SK-N-SH (cell line): ENCODE measurements around the gene BCHE. TPM values are rescaled to one million over a fixed set of nuclear protein-coding genes. Genes with fewer than 3 reads are reported as not detected.

Experiments used
- CTCF ChIA-PET: fragments of 300-600, 350-600 bp; formaldehyde crosslinking; extraction: SDS; loops from one replicate; lab custom pipeline; 2021; lab: Yijun Ruan, JAX
- POLR2A ChIA-PET: fragments of 350-600 bp; sonication (Branson Sonifier 250); formaldehyde crosslinking; extraction: SDS; loops from one replicate; lab custom pipeline; 2020; ENCODE audit warnings: antibody characterized with exemption, inconsistent platforms; lab: Yijun Ruan, JAX
- DNase-seq: peaks from one replicate; pipeline ENCODE4 v3.0.0; 2012
- H2AFZ ChIP-seq: fragments of 200-600 bp; sonication (generic); 2 replicates; pipeline ENCODE4 v1.8.1; 2016; ENCODE audit warnings: antibody characterized with exemption, mild to moderate bottlenecking, low read depth
- H3F3A ChIP-seq: fragments of 200-600 bp; sonication (generic); replicated peaks from 2 replicates; pipeline ENCODE3; 2016; ENCODE audit warnings: antibody characterized with exemption, mild to moderate bottlenecking; ENCODE audit not compliant: insufficient read depth
- H3K27ac ChIP-seq, 2 experiments: fragments of 200-500 bp in 1 of 2; fragments of 200-600 bp in 1 of 2; sonication (Bioruptor generic) in 1 of 2; sonication (generic), shearing (Covaris generic) in 1 of 2; 2 replicates each; pipeline versions ENCODE4 v1.5.1 to v1.6.1; 2014 to 2016; ENCODE audit warnings: low read depth in 2 of 2, inconsistent platforms in 1 of 2, low read length in 1 of 2, mild to moderate bottlenecking in 1 of 2, mixed read lengths in 1 of 2
- H3K27me3 ChIP-seq: fragments of 200-600 bp; sonication (generic), shearing (Covaris generic); 2 replicates; pipeline ENCODE4 v1.6.1; 2016; ENCODE audit warnings: mixed run types; ENCODE audit not compliant: insufficient read depth
- H3K36me3 ChIP-seq, 2 experiments: fragments of 200-500 bp in 1 of 2; fragments of 200-600 bp in 1 of 2; sonication (Bioruptor generic) in 1 of 2; sonication (generic) in 1 of 2; replicated peaks in 1 of 2; 2 replicates each; pipeline versions ENCODE3 to v1.5.1; 2014 to 2016; ENCODE audit warnings: low read length in 1 of 2, mild to moderate bottlenecking in 1 of 2; ENCODE audit not compliant: insufficient read depth in 2 of 2, control insufficient read depth in 1 of 2
- H3K4me1 ChIP-seq, 2 experiments: fragments of 200-500 bp in 1 of 2; fragments of 200-600 bp in 1 of 2; sonication (Bioruptor generic) in 1 of 2; sonication (generic), shearing (Covaris generic) in 1 of 2; 2 replicates each; pipeline versions ENCODE4 v1.5.1 to v1.6.1; 2014 to 2016; ENCODE audit warnings: low read depth in 1 of 2, low read length in 1 of 2, mixed run types in 1 of 2; ENCODE audit not compliant: insufficient read depth in 2 of 2, control insufficient read depth in 1 of 2
- H3K4me2 ChIP-seq: fragments of 200-600 bp; sonication (generic), shearing (Covaris generic); 2 replicates; pipeline ENCODE4 v1.6.1; 2017; ENCODE audit warnings: mixed run types
- H3K4me3 ChIP-seq, 2 experiments: fragments of 200-500 bp in 1 of 2; fragments of 200-600 bp in 1 of 2; sonication (Bioruptor generic) in 1 of 2; sonication (generic), shearing (Covaris generic) in 1 of 2; 2 replicates each; pipeline versions ENCODE4 v1.5.1 to v1.8.1; 2014 to 2016; ENCODE audit warnings: low read depth in 2 of 2, inconsistent platforms in 1 of 2, low read length in 1 of 2, mild to moderate bottlenecking in 1 of 2, mixed read lengths in 1 of 2, moderate library complexity in 1 of 2
- H3K79me2 ChIP-seq: fragments of 200-600 bp; sonication (generic); 2 replicates; pipeline ENCODE4 v1.8.1; 2017; ENCODE audit warnings: mild to moderate bottlenecking; ENCODE audit not compliant: insufficient read depth
- H3K9ac ChIP-seq: fragments of 200-600 bp; sonication (generic); 2 replicates; pipeline ENCODE4 v1.6.1; 2017; ENCODE audit warnings: mixed run types
- H3K9me2 ChIP-seq: fragments of 200-600 bp; sonication (generic); 2 replicates; pipeline ENCODE4 v1.6.1; 2017; ENCODE audit warnings: mixed run types
- H3K9me3 ChIP-seq: fragments of 200-600 bp; sonication (generic); 2 replicates; pipeline ENCODE4 v1.6.1; 2017; ENCODE audit warnings: mixed run types, mild to moderate bottlenecking, moderate library complexity
- H4K20me1 ChIP-seq: fragments of 200-600 bp; sonication (generic); 2 replicates; pipeline ENCODE4 v1.6.1; 2017; ENCODE audit warnings: mild to moderate bottlenecking, mixed run types; ENCODE audit not compliant: insufficient read depth
- CHD2 ChIP-seq: fragments of 150-350 bp; IDR thresholded peaks from 2 replicates; pipeline ENCODE4 v1.6.1; 2018; ENCODE audit warnings: low read length; ENCODE audit not compliant: partially characterized antibody
- CTCF ChIP-seq: fragments of 200-600 bp; sonication (generic); IDR thresholded peaks from 2 replicates; pipeline ENCODE4 v1.6.1; 2017; ENCODE audit warnings: antibody characterized with exemption, mild to moderate bottlenecking, moderate library complexity
- ELF1 ChIP-seq: IDR thresholded peaks from 2 replicates; pipeline ENCODE4 v1.4.0; 2012
- EZH2phosphoT487 ChIP-seq: fragments of 200-600 bp; sonication (generic); IDR thresholded peaks from 2 replicates; pipeline ENCODE4 v1.6.1; 2017; ENCODE audit warnings: low read depth, mixed run types, mild to moderate bottlenecking, antibody characterized with exemption, moderate library complexity, borderline replicate concordance
- FOSL2 ChIP-seq: IDR thresholded peaks from 2 replicates; pipeline ENCODE4 v1.4.0; 2012; ENCODE audit warnings: low read depth, mild to moderate bottlenecking, moderate library complexity, borderline replicate concordance
- FOXM1 ChIP-seq: IDR thresholded peaks from 2 replicates; pipeline ENCODE4 v1.4.0; 2012; ENCODE audit warnings: low read depth, mild to moderate bottlenecking
- GABPA ChIP-seq: IDR thresholded peaks from 2 replicates; pipeline ENCODE4 v1.4.0; 2012; ENCODE audit warnings: low read depth, mild to moderate bottlenecking
- NFIC ChIP-seq: IDR thresholded peaks from 2 replicates; pipeline ENCODE4 v1.4.0; 2012; ENCODE audit warnings: borderline replicate concordance
- POLR2AphosphoS5 ChIP-seq: IDR thresholded peaks from 2 replicates; pipeline ENCODE4 v1.6.1; 2012; ENCODE audit warnings: low read depth, low read length
- RAD21 ChIP-seq: IDR thresholded peaks from 2 replicates; pipeline ENCODE4 v1.6.1; 2012; ENCODE audit warnings: mild to moderate bottlenecking, low read length
- RCOR1 ChIP-seq: fragments of 150-350 bp; IDR thresholded peaks from 2 replicates; pipeline ENCODE4 v1.6.1; 2017; ENCODE audit warnings: antibody characterized with exemption, low read length
- RXRA ChIP-seq: IDR thresholded peaks from 2 replicates; pipeline ENCODE4 v1.4.0; 2012; ENCODE audit warnings: low read depth, mild to moderate bottlenecking, borderline replicate concordance
- SIN3A ChIP-seq: IDR thresholded peaks from 2 replicates; pipeline ENCODE4 v1.6.1; 2012; ENCODE audit warnings: low read depth, mild to moderate bottlenecking, low read length, moderate library complexity, borderline replicate concordance
- SMC3 ChIP-seq: IDR thresholded peaks from 2 replicates; pipeline ENCODE4 v1.6.1; 2012; ENCODE audit warnings: low read depth, low read length, improper control_type of control experiment
- USF2 ChIP-seq: fragments of 150-350 bp; IDR thresholded peaks from 2 replicates; pipeline ENCODE4 v1.6.1; 2017; ENCODE audit warnings: antibody characterized with exemption, low read length, low read depth, borderline replicate concordance
- YY1 ChIP-seq: IDR thresholded peaks from 2 replicates; pipeline ENCODE4 v1.4.0; 2012; ENCODE audit warnings: low read depth, mild to moderate bottlenecking
- ZBTB33 ChIP-seq: IDR thresholded peaks from 2 replicates; pipeline ENCODE4 v1.4.0; 2012; ENCODE audit warnings: low read depth, borderline replicate concordance
- WGBS: methylation state at CpG from one replicate; pipeline ENCODE4 v1.1.6; 2017; ENCODE audit warnings: low lambda C conversion rate; 5-methylcytosine and 5-hydroxymethylcytosine counted together
- polyA plus RNA-seq, 3 experiments: library from polyadenylated mRNA; depleted of rRNA; stranded (reverse); fragments of >200 nt; gene quantifications; 2 replicates each; pipeline ENCODE4 v1.2.3, GENCODE V29; 2012
- TF ChIP-seq, protein P1 (sequence below): IDR thresholded peaks from 2 replicates; pipeline ENCODE4; 2012
- TF ChIP-seq, protein P2 (sequence below): IDR thresholded peaks from 2 replicates; pipeline ENCODE4 v1.4.0; 2012; ENCODE audit warnings: low read depth, borderline replicate concordance

BCHE gene
- polyA plus RNA-seq, 1 of the 3 experiments (the other 2 are of a cell fraction): not detected

DNA sequence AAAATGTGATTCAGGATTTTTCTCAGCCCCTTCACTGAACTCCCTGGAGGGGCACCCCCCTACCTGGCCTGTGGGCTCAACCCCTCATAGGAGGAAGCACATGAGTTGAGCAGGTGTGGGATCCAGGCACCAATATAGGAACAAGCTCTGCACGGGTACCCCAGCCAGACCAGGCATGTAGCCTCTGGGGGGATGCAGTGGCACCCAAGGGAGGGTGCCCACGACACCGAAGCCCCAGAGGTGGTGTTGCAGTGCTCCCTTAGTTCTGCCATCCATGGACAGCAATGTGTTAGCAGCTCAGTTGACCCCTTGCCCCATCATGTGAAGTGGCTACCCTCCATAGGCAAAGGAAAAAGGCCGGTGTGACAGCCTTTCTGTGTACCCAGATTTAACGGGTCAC is 30.9 kb upstream of the BCHE start (continued):
- no peak for TF ChIP-seq RAD21
- no peak for TF ChIP-seq CHD2
- no peak for TF ChIP-seq FOSL2
- TF ChIP-seq EZH2phosphoT487: no peak
- no peak for TF ChIP-seq SMC3
- no peak for TF ChIP-seq YY1

- no peak overlapping the region for H3K4me3 ChIP-seq
- CTCF ChIA-PET: interaction anchor here (0.9 to 1.3 kb wide), 3 partner anchors 9 to 1173 kb away, joined by 3 to 4 read pairs (median 3); no protein-coding TSS in a partner anchor
- no peaks in the 10 kb centered on the region for H3F3A ChIP-seq
- H3K9me3 ChIP-seq: no peaks in the 10 kb centered on the region
- no peak overlapping the region for H3K27ac ChIP-seq
- H3K9ac ChIP-seq: no peak overlapping the region
- no peaks in the 10 kb centered on the region for H3K79me2 ChIP-seq
- no peak for TF ChIP-seq GABPA
- TF ChIP-seq, protein P1, sequence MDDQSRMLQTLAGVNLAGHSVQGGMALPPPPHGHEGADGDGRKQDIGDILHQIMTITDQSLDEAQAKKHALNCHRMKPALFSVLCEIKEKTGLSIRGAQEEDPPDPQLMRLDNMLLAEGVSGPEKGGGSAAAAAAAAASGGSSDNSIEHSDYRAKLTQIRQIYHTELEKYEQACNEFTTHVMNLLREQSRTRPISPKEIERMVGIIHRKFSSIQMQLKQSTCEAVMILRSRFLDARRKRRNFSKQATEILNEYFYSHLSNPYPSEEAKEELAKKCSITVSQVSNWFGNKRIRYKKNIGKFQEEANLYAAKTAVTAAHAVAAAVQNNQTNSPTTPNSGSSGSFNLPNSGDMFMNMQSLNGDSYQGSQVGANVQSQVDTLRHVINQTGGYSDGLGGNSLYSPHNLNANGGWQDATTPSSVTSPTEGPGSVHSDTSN: no peak
- TF ChIP-seq FOXM1: no peak
- TF ChIP-seq CTCF: no peak
- TF ChIP-seq YY1: no peak
- no peak for TF ChIP-seq USF2
- no peak for TF ChIP-seq POLR2AphosphoS5
- TF ChIP-seq NFIC: no peak
- H3K27me3 ChIP-seq: no peaks in the 10 kb centered on the region
- no peaks in the 10 kb centered on the region for H4K20me1 ChIP-seq
- no peaks in the 10 kb centered on the region for H3K9me2 ChIP-seq
- POLR2A ChIA-PET: no interaction called here
- DNase-seq: no peak
- H3K36me3 ChIP-seq: no peaks in the 10 kb centered on the region
- no peak overlapping the region for H2AFZ ChIP-seq
- no peak overlapping the region for H3K4me2 ChIP-seq
- H3K4me1 ChIP-seq: no peaks in the 10 kb centered on the region
- WGBS: 2% methylated on average over 1 of the region's 1 CpG
Measured at GRCh38 chr3:165859061-165859460, 21.8 kb upstream of the BCHE start.

DNA sequence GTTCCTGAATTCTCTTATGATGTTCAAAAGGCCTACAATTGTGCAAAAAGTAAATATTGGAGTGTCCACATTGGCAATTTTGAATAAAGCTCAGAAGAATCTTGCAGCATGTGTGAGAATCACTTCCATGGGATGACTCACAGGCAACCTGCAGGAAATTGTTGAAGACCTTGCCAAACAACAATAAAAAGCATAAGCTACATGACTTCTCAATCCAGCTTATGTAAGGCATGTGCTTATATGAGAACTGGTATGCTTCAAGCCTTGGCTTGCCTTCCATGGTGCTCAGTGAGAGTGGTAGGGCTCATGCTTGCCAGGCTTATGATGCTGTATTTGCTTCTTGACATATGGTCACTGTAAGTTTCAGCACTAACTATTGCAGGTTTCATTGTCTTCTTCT is 18.4 kb upstream of the BCHE start:
- Histone ChIP-seq H2AFZ (no peak overlapping the region), H3K9ac (no peak overlapping the region), H3K4me3 (no peak overlapping the region), H3K9me2 (no peaks in the 10 kb centered on the region), H3K4me1 (no peaks in the 10 kb centered on the region; a peak in 1 of 4 replicates), H3K27me3 (no peaks in the 10 kb centered on the region), H3K27ac (no peak overlapping the region), H3K9me3 (no peaks in the 10 kb centered on the region), H3F3A (no peaks in the 10 kb centered on the region), H3K79me2 (no peaks in the 10 kb centered on the region), H3K4me2 (no peak overlapping the region), H3K36me3 (no peaks in the 10 kb centered on the region), H4K20me1 (no peaks in the 10 kb centered on the region)
- POLR2A ChIA-PET: no interaction called here
- no peak for DNase-seq
- CTCF ChIA-PET: interaction anchor here (0.8 to 2.2 kb wide), 13 partner anchors 9 to 216 kb away, joined by 3 to 10 read pairs (median 5); partner anchors contain the start of gene BCHE
- no peak for TF ChIP-seq RCOR1
- TF ChIP-seq, protein P2, sequence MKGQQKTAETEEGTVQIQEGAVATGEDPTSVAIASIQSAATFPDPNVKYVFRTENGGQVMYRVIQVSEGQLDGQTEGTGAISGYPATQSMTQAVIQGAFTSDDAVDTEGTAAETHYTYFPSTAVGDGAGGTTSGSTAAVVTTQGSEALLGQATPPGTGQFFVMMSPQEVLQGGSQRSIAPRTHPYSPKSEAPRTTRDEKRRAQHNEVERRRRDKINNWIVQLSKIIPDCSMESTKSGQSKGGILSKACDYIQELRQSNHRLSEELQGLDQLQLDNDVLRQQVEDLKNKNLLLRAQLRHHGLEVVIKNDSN: no peak
- TF ChIP-seq SIN3A: no peak
- no peak for TF ChIP-seq ELF1
- TF ChIP-seq RXRA: no peak
- no peak for TF ChIP-seq CHD2
- no peak for TF ChIP-seq ZBTB33
- TF ChIP-seq EZH2phosphoT487: no peak
